ENCODE data around the gene MACROH2A1.

The MACROH2A1 gene

GRCh38 chr5:135398855-135399793, at the start of gene MACROH2A1:
Gene MACROH2A1, minus strand, starts transcription at chr5:135399231. Its CDS starts 10,138 bp downstream, at chr5:135389093.
- DNase-seq, result peak; percentile 73

- DNase-seq, result no peak
Measured at GRCh38 chr5:135448071-135448739, 49.2 kb upstream of the MACROH2A1 start.

DNA sequence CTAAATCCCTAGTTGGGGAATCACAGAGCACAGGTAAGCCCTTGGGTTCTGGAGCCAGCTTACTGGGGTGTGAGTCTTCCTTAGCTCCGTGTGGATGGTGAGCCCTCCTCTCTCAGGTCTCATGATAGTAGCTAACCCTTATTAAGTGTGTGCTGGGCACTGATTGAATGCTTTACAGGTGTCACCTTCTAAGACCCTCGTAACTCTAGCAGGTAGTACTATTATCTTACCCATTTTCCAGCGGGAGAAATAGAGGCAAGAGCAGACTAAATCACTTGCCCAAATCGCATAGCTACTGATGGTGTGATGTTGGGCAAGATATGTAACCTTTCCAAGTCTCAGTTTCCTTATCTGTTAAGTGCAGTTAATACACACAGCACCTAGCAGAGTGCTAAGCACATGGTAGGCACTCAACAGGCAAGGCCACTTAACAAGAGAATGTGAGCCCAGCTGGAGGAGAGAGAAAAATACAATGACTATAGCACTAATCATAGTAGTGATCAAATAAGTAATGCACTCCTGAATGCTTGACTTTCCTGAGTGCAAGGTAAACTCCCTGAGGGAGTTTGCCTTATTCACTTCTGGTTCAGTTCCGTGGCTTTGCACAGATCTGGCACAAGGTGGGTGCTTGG, 48.4 kb upstream of the MACROH2A1 start, which contains the start of gene DCANP1:
DCANP1 (minus strand) TSS at position 51 of the 632 bp plus-strand sequence. CDS start 240 bp downstream, outside the sequence.
- DNase-seq, result no peak

- DNase-seq, result no peak
Measured at GRCh38 chr5:135446615-135447014, 47.6 kb upstream of the MACROH2A1 start.

DNA sequence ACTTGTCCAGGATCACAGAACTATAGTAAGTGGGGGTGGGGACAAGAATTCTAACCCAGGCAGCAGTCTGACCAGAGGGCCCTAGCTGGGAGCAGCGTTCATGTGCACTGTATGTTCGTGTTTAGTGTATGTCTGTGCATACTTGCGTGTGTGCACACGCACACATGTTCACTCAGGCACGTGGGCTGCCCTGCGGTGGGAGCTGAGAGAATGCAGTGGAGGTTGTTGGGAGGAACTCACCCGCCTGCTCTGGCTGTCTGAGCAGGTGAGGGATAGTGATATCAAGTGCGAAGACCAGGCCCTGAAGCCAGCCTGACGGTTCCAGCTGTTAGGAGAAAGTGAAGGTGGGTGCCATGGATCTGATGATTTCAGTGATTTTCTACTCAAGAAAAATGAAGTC, 47.2 kb upstream of the MACROH2A1 start:
- DNase-seq, result no peak

- DNase-seq, result peak; percentile 32
Measured at GRCh38 chr5:135445306-135445985, 46.4 kb upstream of the MACROH2A1 start.

- DNase-seq, result no peak
Measured at GRCh38 chr5:135444881-135445280, 45.9 kb upstream of the MACROH2A1 start.

- DNase-seq, result no peak
Measured at GRCh38 chr5:135444360-135444759, 45.3 kb upstream of the MACROH2A1 start.

- DNase-seq, result no peak
Measured at GRCh38 chr5:135443161-135443960, 44.3 kb upstream of the MACROH2A1 start.

- no peak for DNase-seq
Measured at GRCh38 chr5:135442431-135443160, 43.6 kb upstream of the MACROH2A1 start.

DNA sequence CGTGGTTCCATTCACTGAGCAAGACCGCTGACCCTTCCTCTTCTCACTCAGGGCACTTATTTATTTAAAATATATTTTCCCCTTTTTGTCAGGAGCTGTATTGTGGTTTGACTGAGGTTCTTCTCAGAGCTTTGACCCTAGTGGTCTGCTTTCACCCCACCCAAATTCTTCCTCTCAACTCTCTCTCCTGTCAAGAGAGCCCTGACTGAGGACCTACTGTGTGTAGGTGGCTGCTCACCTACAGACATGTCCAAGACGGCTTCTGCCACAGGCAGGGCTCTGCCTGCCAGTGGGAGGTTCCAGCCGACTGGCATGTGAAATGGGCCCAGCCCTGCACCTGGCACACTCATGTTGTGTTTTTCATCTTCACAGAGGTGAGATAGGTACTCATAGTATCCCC, 42.9 kb upstream of the MACROH2A1 start:
- no peak for DNase-seq

DNA sequence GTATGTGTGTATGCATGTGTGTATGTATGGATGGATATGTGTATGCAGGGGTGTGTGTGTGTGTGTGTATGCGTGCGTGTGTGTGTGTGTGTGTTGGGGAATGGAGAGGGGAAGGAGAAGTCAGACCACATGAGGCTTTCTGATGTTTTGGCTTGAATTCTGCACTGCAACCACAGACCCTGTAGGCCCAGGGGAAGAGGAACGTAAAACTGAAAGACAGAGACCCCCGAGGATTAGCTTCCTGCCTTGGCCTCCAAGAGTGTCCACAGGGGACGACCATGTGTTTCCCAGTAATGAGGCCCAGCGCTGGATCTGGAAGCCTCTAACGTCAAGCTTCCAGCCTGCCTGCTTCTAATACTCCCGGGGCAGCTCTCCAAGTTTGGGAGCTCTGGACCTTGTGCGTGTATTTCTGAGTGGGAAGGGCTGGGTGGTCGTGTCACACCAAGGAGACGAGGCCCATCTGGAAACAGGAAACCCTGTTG, 42.4 kb upstream of the MACROH2A1 start:
- DNase-seq, result peak; percentile 69

DNA sequence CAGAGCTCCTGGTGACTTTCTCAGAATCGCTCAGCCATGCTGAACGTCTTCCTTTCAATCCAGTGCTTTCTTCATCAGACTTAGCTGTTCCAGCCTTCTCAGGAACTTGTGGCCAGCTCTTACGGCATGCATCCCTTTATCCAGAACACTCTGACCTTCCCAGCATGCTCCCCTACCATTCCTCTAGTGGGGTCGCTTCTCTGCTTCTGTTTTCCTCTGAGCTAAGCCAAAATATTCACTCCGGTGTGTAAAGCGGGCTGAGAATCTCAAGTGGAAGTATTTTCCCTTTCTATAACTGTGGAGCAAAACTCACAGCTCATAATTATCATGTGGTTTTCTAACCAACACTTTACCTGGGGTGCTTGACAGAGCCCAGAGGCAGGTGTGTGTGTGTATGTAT, 41.9 kb upstream of the MACROH2A1 start:
- DNase-seq, result no peak

GRCh38 chr5:135439231-135440205, 40.5 kb upstream of the MACROH2A1 start:
- no peak for DNase-seq

DNA sequence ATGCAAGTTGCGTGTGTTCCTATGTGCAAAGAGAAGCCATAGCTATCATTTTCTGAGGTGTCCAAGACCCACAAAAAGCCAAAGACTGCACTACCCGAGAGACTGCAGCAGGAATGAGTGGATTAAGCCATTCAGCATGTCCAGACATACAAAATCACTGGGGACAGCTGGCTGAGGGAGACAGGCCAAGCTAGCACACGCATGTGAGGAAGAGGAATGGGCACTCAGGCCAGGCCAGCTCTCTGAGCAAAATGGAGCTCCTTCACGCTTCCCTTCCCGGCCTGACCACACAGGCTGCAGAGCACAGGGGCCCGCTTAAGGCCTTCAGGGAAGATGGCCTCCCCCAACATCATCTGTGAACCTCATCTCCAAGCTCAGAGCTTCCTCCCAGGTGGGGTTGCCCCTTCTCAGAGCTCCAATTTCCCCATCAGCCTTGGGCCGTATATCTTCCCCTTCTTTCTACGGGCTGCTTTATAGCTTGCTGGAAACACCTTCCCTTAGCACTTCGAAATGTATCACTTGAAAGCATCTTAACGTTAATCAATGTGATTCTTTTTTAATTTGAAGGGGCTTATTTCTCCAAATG, 39.7 kb upstream of the MACROH2A1 start:
- no peak for DNase-seq

DNA sequence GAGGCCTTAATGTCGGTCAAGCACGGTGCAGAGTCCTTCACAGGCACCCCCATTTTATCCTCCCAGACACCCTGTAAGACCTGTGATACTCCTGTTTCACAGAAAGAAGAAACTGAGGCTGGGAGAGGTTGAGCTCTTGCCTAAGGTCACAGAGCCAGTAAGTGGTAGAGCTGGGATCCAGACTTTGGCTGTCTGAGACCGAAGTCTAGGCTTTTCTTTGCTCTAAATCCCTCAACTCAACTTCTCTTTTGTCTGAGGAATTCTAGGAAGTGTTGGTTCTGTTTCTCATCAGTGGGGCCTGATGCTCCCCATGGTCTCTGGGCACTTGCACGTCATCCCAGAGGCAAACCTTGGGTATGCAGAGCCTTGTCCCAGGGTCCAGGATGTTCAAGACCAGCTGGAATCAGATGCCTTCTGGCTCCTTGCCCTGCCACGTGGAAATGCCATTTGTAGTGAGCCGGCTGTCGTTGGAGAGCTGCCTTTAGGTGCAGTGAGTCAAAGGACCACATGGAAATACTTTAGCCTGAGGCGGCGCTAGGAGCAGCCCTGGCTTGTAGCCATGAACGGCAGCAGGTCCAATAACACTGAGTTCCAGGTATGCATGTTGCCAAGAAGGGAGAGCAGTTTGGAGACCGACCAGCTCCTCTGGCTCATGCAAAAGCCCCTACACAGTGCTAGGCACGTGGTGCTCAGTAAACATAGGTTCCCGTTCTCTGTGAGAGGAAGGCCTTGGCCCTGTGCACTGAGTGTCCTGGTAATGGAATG, 38.9 kb upstream of the MACROH2A1 start:
- no peak for DNase-seq

DNA sequence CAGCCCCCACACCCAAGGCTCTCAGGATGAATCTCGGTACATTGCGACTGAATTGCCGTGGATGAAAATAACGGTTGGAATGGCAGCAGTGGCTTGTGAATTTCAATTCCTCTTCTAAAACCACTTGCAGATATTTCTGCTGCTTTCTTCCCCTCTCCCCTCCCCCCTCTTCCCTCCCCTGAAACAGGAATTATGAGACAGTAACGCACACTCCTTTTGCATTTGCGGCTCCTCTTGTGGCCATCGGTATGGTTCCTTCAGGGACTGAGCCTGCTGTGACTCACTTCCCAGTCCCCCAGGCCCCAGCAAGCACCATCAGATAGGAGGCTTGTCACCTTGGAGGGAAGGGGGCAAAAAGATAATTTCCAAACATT, 38.4 kb upstream of the MACROH2A1 start:
- peak; percentile 81 for DNase-seq

- no peak for DNase-seq
Measured at GRCh38 chr5:135436951-135437418, 38.0 kb upstream of the MACROH2A1 start.
